ENCODE results near the gene NRXN3.

The NRXN3 gene

GRCh38 chr14:79278798-79279644 is 1108.8 kb downstream of the NRXN3 start (continued):
- TF ChIP-seq, protein P1, sequence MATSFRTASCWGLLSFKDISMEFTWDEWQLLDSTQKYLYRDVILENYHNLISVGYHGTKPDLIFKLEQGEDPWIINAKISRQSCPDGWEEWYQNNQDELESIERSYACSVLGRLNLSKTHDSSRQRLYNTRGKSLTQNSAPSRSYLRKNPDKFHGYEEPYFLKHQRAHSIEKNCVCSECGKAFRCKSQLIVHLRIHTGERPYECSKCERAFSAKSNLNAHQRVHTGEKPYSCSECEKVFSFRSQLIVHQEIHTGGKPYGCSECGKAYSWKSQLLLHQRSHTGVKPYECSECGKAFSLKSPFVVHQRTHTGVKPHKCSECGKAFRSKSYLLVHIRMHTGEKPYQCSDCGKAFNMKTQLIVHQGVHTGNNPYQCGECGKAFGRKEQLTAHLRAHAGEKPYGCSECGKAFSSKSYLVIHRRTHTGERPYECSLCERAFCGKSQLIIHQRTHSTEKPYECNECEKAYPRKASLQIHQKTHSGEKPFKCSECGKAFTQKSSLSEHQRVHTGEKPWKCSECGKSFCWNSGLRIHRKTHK (tag by site-specific recombination; IDR thresholded peaks at IDR 0.05) = no peak
- TF ChIP-seq ZNF132 (tag by site-specific recombination; IDR thresholded peaks at IDR 0.05; ENCODE audit: borderline replicate concordance) = no peak
- TF ChIP-seq ZNF621 (tag by site-specific recombination; IDR thresholded peaks at IDR 0.05) = no peak
- TF ChIP-seq, protein P2, sequence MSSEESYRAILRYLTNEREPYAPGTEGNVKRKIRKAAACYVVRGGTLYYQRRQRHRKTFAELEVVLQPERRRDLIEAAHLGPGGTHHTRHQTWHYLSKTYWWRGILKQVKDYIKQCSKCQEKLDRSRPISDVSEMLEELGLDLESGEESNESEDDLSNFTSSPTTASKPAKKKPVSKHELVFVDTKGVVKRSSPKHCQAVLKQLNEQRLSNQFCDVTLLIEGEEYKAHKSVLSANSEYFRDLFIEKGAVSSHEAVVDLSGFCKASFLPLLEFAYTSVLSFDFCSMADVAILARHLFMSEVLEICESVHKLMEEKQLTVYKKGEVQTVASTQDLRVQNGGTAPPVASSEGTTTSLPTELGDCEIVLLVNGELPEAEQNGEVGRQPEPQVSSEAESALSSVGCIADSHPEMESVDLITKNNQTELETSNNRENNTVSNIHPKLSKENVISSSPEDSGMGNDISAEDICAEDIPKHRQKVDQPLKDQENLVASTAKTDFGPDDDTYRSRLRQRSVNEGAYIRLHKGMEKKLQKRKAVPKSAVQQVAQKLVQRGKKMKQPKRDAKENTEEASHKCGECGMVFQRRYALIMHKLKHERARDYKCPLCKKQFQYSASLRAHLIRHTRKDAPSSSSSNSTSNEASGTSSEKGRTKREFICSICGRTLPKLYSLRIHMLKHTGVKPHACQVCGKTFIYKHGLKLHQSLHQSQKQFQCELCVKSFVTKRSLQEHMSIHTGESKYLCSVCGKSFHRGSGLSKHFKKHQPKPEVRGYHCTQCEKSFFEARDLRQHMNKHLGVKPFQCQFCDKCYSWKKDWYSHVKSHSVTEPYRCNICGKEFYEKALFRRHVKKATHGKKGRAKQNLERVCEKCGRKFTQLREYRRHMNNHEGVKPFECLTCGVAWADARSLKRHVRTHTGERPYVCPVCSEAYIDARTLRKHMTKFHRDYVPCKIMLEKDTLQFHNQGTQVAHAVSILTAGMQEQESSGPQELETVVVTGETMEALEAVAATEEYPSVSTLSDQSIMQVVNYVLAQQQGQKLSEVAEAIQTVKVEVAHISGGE (tag by site-specific recombination; conservative IDR thresholded peaks at IDR 0.05; ENCODE audit: low read depth) = 0 out of 2 replicates have a peak, but pooled peaks have one; percentile 26
- TF ChIP-seq HOXA7 (CRISPR knock-in tag; IDR thresholded peaks at IDR 0.05; ENCODE audit: borderline replicate concordance) = no peak
- TF ChIP-seq ZNF561 (tag by site-specific recombination; IDR thresholded peaks at IDR 0.05; ENCODE audit: borderline replicate concordance) = peak; percentile 51; the same call in 1 of the 2 replicates
- no peak for TF ChIP-seq ZNF391 (tag by site-specific recombination; IDR thresholded peaks at IDR 0.05; ENCODE audit: borderline replicate concordance, low read depth)
- TF ChIP-seq ZIC2 (tag by site-specific recombination; IDR thresholded peaks at IDR 0.05) = no peak
- no peak for TF ChIP-seq GLI4 (tag by site-specific recombination; IDR thresholded peaks at IDR 0.05)
- TF ChIP-seq, protein P3, sequence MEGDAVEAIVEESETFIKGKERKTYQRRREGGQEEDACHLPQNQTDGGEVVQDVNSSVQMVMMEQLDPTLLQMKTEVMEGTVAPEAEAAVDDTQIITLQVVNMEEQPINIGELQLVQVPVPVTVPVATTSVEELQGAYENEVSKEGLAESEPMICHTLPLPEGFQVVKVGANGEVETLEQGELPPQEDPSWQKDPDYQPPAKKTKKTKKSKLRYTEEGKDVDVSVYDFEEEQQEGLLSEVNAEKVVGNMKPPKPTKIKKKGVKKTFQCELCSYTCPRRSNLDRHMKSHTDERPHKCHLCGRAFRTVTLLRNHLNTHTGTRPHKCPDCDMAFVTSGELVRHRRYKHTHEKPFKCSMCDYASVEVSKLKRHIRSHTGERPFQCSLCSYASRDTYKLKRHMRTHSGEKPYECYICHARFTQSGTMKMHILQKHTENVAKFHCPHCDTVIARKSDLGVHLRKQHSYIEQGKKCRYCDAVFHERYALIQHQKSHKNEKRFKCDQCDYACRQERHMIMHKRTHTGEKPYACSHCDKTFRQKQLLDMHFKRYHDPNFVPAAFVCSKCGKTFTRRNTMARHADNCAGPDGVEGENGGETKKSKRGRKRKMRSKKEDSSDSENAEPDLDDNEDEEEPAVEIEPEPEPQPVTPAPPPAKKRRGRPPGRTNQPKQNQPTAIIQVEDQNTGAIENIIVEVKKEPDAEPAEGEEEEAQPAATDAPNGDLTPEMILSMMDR (tag by site-specific recombination; IDR thresholded peaks at IDR 0.05) = no peak
- 0 out of 2 replicates have a peak, but pooled peaks have one; percentile 36 for TF ChIP-seq SP7 (tag by site-specific recombination; IDR thresholded peaks at IDR 0.05)
- TF ChIP-seq ZNF610 (tag by site-specific recombination; IDR thresholded peaks at IDR 0.05; ENCODE audit: borderline replicate concordance) = peak; percentile 29; the same call in 1 of the 2 replicates
- no peak for TF ChIP-seq MYNN (tag by site-specific recombination; IDR thresholded peaks at IDR 0.05; ENCODE audit: borderline replicate concordance)
- TF ChIP-seq, protein P4, sequence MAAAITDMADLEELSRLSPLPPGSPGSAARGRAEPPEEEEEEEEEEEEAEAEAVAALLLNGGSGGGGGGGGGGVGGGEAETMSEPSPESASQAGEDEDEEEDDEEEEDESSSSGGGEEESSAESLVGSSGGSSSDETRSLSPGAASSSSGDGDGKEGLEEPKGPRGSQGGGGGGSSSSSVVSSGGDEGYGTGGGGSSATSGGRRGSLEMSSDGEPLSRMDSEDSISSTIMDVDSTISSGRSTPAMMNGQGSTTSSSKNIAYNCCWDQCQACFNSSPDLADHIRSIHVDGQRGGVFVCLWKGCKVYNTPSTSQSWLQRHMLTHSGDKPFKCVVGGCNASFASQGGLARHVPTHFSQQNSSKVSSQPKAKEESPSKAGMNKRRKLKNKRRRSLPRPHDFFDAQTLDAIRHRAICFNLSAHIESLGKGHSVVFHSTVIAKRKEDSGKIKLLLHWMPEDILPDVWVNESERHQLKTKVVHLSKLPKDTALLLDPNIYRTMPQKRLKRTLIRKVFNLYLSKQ (tag by site-specific recombination; IDR thresholded peaks at IDR 0.05; ENCODE audit: borderline replicate concordance) = no peak
- no peak for TF ChIP-seq ZNF214 (tag by site-specific recombination; IDR thresholded peaks at IDR 0.05; ENCODE audit: borderline replicate concordance)
- TF ChIP-seq, protein P5, sequence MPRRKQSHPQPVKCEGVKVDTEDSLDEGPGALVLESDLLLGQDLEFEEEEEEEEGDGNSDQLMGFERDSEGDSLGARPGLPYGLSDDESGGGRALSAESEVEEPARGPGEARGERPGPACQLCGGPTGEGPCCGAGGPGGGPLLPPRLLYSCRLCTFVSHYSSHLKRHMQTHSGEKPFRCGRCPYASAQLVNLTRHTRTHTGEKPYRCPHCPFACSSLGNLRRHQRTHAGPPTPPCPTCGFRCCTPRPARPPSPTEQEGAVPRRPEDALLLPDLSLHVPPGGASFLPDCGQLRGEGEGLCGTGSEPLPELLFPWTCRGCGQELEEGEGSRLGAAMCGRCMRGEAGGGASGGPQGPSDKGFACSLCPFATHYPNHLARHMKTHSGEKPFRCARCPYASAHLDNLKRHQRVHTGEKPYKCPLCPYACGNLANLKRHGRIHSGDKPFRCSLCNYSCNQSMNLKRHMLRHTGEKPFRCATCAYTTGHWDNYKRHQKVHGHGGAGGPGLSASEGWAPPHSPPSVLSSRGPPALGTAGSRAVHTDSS (tag by site-specific recombination; IDR thresholded peaks at IDR 0.05) = no peak
- TF ChIP-seq TCF7L2 (IDR thresholded peaks at IDR 0.05; ENCODE audit: borderline replicate concordance, low read depth, low read length) = no peak
- TF ChIP-seq ZNF140 (tag by site-specific recombination; IDR thresholded peaks at IDR 0.05) = no peak
- no peak for TF ChIP-seq ZNF169 (tag by site-specific recombination; IDR thresholded peaks at IDR 0.05)
- TF ChIP-seq ZNF155 (tag by site-specific recombination; IDR thresholded peaks at IDR 0.05) = no peak
- no peak for TF ChIP-seq ZNF248 (tag by site-specific recombination; IDR thresholded peaks at IDR 0.05)
- no peak for TF ChIP-seq ZNF768 (tag by site-specific recombination; IDR thresholded peaks at IDR 0.05)
- no peak for TF ChIP-seq ZSCAN4 (tag by site-specific recombination; IDR thresholded peaks at IDR 0.05)
- TF ChIP-seq SCRT1 (tag by site-specific recombination; IDR thresholded peaks at IDR 0.05; ENCODE audit: borderline replicate concordance) = no peak
- TF ChIP-seq ZSCAN16 (tag by site-specific recombination; IDR thresholded peaks at IDR 0.05) = no peak
- no peak for TF ChIP-seq ZNF830 (tag by site-specific recombination; IDR thresholded peaks at IDR 0.05; ENCODE audit: low read depth)
- no peak for TF ChIP-seq ZNF16 (tag by site-specific recombination; IDR thresholded peaks at IDR 0.05; ENCODE audit: low read depth)
